HepG2 (cell line): ENCODE measurements around the gene CYP4A22. TPM values are rescaled to one million over a fixed set of nuclear protein-coding genes. Genes with fewer than 3 reads are reported as not detected.
A peak's percentile ranks its signal among the peaks of the same experiment; 100 is the strongest.

Experiments used
- CAMTA2 ChIP-seq: sonication (generic); formaldehyde crosslinking; IDR thresholded peaks from 2 replicates; pipeline ENCODE4 v1.4.0; 2020; ENCODE audit warnings: mild to moderate bottlenecking, missing genetic modification reagents, borderline replicate concordance
- GRHL1 ChIP-seq: sonication (generic); formaldehyde crosslinking; conservative IDR thresholded peaks from 2 replicates; pipeline ENCODE4 v1.8.0; 2022; ENCODE audit warnings: missing genetic modification reagents
- HDAC2 ChIP-seq: sonication (generic); formaldehyde crosslinking; IDR thresholded peaks from 2 replicates; pipeline ENCODE4 v1.4.0; 2020; ENCODE audit warnings: missing genetic modification reagents
- HIVEP1 ChIP-seq: sonication (generic); formaldehyde crosslinking; IDR thresholded peaks from 2 replicates; pipeline ENCODE4 v1.4.0; 2020; ENCODE audit warnings: mild to moderate bottlenecking, missing genetic modification reagents
- MBNL3 ChIP-seq: fragments of 250-450 bp; sonication (Bioruptor Pico); conservative IDR thresholded peaks from 2 replicates; pipeline ENCODE4 v1.8.0; 2022; ENCODE audit warnings: mild to moderate bottlenecking, inconsistent platforms
- PAF1 ChIP-seq: IDR thresholded peaks from 2 replicates; pipeline ENCODE4 v1.6.1; 2016; ENCODE audit warnings: missing genetic modification reagents, missing compliant biosample characterization
- POLR2A ChIP-seq, 2 experiments: IDR thresholded peaks; 2 replicates each; pipeline ENCODE4 v1.6.1; 2011; ENCODE audit warnings: low read depth in 2 of 2, low read length in 2 of 2, mild to moderate bottlenecking in 1 of 2, moderate library complexity in 1 of 2; ENCODE audit not compliant: insufficient read depth in 1 of 2
- STAT6 ChIP-seq: sonication (generic); formaldehyde crosslinking; IDR thresholded peaks from 2 replicates; pipeline ENCODE4 v1.4.0; 2020; ENCODE audit warnings: missing genetic modification reagents, mild to moderate bottlenecking, borderline replicate concordance
- XRCC5 ChIP-seq: fragments of 200-400 bp; formaldehyde crosslinking; optimal IDR thresholded peaks from 2 replicates; pipeline ENCODE3; 2017; ENCODE audit warnings: mild to moderate bottlenecking, low read length
- ZNF335 ChIP-seq: sonication (generic); formaldehyde crosslinking; IDR thresholded peaks from 2 replicates; pipeline ENCODE4 v1.4.0; 2020; ENCODE audit warnings: missing genetic modification reagents
- ZNF652 ChIP-seq: IDR thresholded peaks from 2 replicates; pipeline ENCODE4 v1.6.1; 2016; ENCODE audit warnings: low read depth, borderline replicate concordance
- polyA plus RNA-seq, 8 experiments: library from polyadenylated mRNA; depleted of rRNA in 3 of 8; stranded (reverse) in 7 of 8; unstranded in 1 of 8; fragments of >200 nt; fragmentation: Illumina TruSeq in 4 of 8; extraction: Trizol in 4 of 8; gene quantifications; 2 replicates each; pipeline versions ENCODE4 v1.2.1 to v1.2.3, GENCODE V29; 2011 to 2016; ENCODE audit warnings: low read depth in 4 of 8, missing spikeins in 1 of 8, mixed read lengths in 1 of 8; ENCODE audit not compliant: insufficient read depth in 1 of 8
- total RNA-seq, 5 experiments: library from RNA; depleted of rRNA; stranded (reverse); fragments of >200 nt; fragmentation: Illumina TruSeq; extraction: Trizol; gene quantifications; 2 replicates each; pipeline ENCODE4 v1.2.3, GENCODE V29; 2016; ENCODE audit warnings: low read depth in 1 of 5

Gene CYP4A22
- total and polyA plus RNA-seq, 2 of the 13 experiments (the other 11 are each of a cell fraction or from before 2014, with no cell fraction given), result not detected

- peak; percentile 81; the same call in 1 of the 2 replicates for TF ChIP-seq HDAC2 (CRISPR knock-in tag)
- TF ChIP-seq MBNL3 (CRISPR knock-in tag), result no peak
- peak; percentile 49 for TF ChIP-seq XRCC5
- no peak for TF ChIP-seq STAT6 (CRISPR knock-in tag)
- TF ChIP-seq POLR2A (IDR thresholded peaks at IDR 0.05; ENCODE audit: insufficient read depth in 1 of 2, low read depth in 2 of 2, low read length in 2 of 2), result no peak
- no peak for TF ChIP-seq HIVEP1
- TF ChIP-seq ZNF652 (CRISPR knock-in tag), result no peak
- no peak for TF ChIP-seq GRHL1 (CRISPR knock-in tag)
- TF ChIP-seq ZNF335 (CRISPR knock-in tag), result no peak
- TF ChIP-seq PAF1, result no peak
- no peak for TF ChIP-seq CAMTA2
These were observed 42.1 kb downstream of the CYP4A22 start (continued) for GRCh38 chr1:47179017-47179987.
